Right lung (tissue), 10 donors: ENCODE measurements around the gene SOX6. TPM values are rescaled to one million over a fixed set of nuclear protein-coding genes. Genes with fewer than 3 reads are reported as not detected.
"Not testable (repeated sequence)": the region's sequence is repeated elsewhere in the genome, so short reads cannot be mapped to it uniquely, and the experiment has no call there.

Experiments used
- DNase-seq, 2 donors: peaks; one replicate each; pipeline ENCODE4 v3.0.0-alpha.2; 2013
- long read RNA-seq, 8 donors: transcript quantifications; one replicate each; lab custom pipeline, GENCODE V29; 2026
- polyA plus RNA-seq, 5 donors: library from polyadenylated mRNA; unstranded; fragments of 120-200 nt; gene quantifications; one replicate each; pipeline versions ENCODE4 v1.2.1 to v1.2.3, GENCODE V29; 2013; ENCODE audit warnings: inconsistent platforms in 1 of 5, low replicate concordance in 1 of 5; ENCODE audit not compliant: insufficient read length in 5 of 5, insufficient read depth in 1 of 5

Gene SOX6
- polyA plus RNA-seq, result 10 to 100 TPM in 4 of 5 donors, 1 to 10 TPM in 1; 9.5 to 18.8 (median 17.2) TPM
- long read RNA-seq, donor 1, result 0 reads
- long read RNA-seq, donor 2, partial matches to known transcripts, result 507 of 527 reads
- long read RNA-seq, donor 2, other reads (novel, unspliced or antisense), result 20 of 527 reads
- long read RNA-seq, donor 3, partial matches to known transcripts, result 1,205 of 1,231 reads
- long read RNA-seq, donor 3, other reads (novel, unspliced or antisense), result 26 of 1,231 reads
- long read RNA-seq, donor 4, partial matches to known transcripts, result 421 of 455 reads
- long read RNA-seq, donor 4, other reads (novel, unspliced or antisense), result 34 of 455 reads
- long read RNA-seq, donor 5, result 0 reads
- long read RNA-seq, donor 6, partial matches to known transcripts, result 566 of 965 reads
- long read RNA-seq, donor 6, other reads (novel, unspliced or antisense), result 399 of 965 reads
- long read RNA-seq, donor 7, partial matches to known transcripts, result 614 of 683 reads
- long read RNA-seq, donor 7, other reads (novel, unspliced or antisense), result 69 of 683 reads
- long read RNA-seq, donor 8, partial matches to known transcripts, result 481 of 481 reads
- long read RNA-seq, donor 8, other reads (novel, unspliced or antisense), result 0 of 481 reads

GRCh38 chr11:16356057-16356760 is at the start of gene SOX6:
Gene SOX6, minus strand, starts transcription at chr11:16356546. Its CDS starts 15,298 bp downstream, at chr11:16341248.
- peak in 1 of 2 donors; percentile 5 for DNase-seq

DNA sequence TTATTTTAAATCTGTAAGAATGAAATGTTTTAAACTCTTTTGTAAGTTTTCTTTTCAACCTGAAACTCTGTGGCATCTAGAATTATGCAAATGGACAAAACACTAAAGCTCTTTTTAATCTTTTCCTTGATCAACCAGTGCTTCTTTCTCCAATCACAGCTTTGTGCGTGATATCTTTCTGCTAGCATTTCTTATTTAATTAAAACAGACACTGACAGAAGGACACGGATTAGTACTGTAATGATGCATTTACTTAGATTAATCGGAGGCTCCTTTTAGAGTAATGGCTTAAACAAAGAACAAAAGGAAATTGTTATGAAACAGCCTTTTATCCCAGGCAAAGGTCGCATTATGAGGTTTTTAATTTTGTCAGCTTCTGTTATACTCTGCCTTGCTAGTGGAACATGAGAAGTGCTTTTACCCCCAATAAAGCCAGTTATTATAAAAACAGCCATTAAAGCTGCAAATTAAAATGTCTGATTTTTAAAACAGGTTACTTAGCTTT is 48.5 kb upstream of the SOX6 start:
- no peak for DNase-seq

- DNase-seq, result no peak
Observed at GRCh38 chr11:16403851-16404250, 47.5 kb upstream of the SOX6 start.

- DNase-seq, result no peak
Observed at GRCh38 chr11:16403448-16403803, 47.1 kb upstream of the SOX6 start.

DNA sequence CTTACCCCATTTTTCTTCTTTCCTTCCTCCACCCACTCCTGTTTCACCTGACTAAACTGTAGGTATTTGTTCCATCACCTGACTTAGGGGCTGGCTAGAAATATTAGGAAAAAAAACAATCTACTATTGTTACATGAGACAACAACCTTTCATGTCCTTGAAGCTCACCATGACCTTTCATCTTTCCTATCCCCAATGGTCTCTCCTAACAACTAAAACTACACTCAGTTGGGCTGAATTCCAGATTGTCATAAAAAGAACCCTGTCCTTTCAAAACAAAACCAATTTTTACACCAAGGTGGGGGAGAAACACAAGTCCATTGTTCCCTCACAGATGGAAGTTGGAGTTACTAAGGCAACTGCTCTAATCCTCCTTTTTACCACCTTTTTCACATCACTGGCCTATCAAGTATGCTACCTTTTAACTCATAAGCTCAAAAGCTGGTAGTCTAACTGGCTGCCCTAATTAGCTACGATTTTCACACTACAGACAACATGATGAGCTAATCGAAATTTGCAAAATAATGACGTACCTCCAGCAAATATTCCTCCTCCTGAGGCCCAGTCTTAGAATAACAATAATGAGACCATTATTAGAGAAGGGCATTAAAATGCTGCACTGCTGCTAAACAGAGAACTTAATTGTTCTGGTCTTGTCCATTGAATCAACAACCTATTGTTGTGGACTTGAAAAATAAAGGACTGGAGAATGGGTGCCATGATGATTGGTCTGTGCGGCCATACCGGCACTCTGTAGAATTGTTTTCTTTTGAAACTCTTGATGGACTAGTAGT is 46.5 kb upstream of the SOX6 start:
- DNase-seq, result no peak

GRCh38 chr11:16397390-16397789 is 41.0 kb upstream of the SOX6 start:
- DNase-seq, result no peak

GRCh38 chr11:16395601-16396000 is 39.3 kb upstream of the SOX6 start:
- DNase-seq, result no peak

DNA sequence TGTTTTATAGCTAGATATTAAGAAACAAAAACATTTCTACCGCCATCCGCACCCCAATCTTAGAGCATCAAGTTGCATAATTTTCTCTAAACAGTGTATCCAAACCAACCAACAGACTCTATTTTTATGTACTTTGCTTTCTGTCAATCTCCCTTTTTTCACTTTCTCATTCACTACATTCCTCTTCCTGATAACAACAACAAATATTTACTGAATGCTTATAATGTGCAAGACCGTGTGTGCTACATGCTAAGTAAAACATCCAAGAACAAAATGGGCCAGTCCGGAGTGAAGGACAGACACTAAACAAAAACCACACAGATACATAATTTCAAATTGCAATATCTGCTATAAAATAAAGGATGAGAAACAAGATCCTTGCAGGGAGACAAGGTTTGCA is 38.6 kb upstream of the SOX6 start:
- DNase-seq, result no peak

DNA sequence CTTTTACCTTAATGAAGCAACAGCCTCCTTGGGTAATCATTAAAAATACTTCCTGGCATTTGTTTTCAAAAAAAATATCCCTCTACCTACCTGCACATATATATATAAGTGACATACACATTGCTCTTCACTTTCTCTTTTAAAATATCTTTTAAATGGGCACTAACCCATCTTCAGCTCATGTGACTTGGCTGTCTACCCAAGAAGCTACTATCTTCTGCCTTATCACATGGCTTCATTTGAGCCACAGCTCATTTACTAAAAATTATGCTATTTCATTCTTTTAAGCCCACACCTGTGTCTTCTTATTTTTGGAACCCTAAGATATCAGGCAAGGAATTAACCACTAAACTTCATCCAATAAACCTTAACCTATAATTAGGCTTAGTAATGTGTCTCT is 37.0 kb upstream of the SOX6 start:
- no peak for DNase-seq

GRCh38 chr11:16392616-16393015 is 36.3 kb upstream of the SOX6 start:
- no peak for DNase-seq

- DNase-seq, result not testable (repeated sequence)
Observed at GRCh38 chr11:16390826-16391225, 34.5 kb upstream of the SOX6 start.

DNA sequence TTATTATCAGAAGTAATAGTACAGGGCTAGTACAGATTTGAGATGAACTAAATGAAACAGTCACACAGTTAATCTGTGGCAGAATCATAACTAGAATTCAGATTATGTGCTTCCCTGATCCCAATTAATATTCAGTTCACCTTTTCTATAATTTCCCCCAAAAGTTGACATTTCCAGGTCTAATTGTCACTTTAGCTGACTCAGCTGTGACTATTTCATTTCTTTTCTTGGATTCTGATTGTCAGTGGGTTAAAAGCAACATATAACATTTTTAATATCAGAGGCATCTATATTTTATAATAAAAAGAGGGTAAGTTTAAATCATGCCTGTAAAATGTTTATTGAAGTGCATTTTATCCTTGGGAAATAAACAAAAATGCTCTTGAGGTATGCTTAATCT is 28.8 kb upstream of the SOX6 start:
- no peak for DNase-seq

- DNase-seq, result no peak
Observed at GRCh38 chr11:16382638-16383380, 26.5 kb upstream of the SOX6 start.

DNA sequence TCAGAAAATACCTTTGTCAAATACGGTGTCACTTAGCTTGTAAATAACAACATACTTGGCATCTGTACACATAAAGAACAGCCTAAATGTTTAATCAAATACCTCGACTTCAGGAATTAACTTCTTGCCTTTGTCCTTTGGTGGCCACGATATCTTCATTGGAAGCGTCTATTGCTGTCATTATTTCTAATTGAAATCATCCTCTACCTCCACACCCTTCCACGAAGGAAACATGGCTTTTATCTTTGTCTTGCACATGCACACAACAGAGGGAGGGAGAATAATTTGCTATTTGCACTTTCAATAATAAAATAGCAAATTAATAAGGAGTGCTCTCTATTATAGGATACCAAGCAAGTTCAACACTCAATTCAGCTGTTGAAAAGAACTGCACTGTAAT is 25.8 kb upstream of the SOX6 start:
- no peak for DNase-seq

DNA sequence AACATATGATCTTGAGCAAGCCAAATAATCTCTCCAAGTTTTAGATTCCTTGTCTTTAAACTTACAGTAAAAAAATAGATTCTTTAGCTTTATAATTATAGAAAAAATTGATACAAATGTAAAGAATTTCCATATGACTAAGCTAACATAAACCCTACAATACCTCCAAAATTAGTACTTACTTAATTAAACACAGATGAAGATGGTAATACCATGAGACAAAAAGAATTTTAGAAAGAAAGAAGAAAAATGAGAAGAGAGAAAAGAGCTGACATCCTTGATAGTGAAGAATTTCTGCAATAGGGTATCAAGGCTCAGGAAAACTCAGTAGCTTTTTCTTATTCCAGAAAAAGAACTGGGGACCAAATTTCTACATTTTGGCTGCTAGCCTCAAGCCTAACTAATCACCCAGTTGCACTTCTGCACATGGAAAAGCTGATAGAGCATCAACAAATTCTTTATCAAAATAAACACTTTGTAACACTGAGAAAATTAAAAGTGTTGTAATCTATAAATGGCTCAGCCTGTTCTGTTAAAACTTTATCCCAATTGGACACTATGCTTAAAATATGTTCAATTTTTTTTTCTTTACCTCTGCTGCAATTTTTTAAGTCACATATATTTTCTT is 24.7 kb upstream of the SOX6 start:
- DNase-seq, result no peak

GRCh38 chr11:16378906-16379305 is 22.6 kb upstream of the SOX6 start:
- DNase-seq, result no peak

- DNase-seq, result no peak
Observed at GRCh38 chr11:16377746-16378145, 21.4 kb upstream of the SOX6 start.

- DNase-seq, result not testable (repeated sequence)
Observed at GRCh38 chr11:16375664-16376063, 19.3 kb upstream of the SOX6 start.

DNA sequence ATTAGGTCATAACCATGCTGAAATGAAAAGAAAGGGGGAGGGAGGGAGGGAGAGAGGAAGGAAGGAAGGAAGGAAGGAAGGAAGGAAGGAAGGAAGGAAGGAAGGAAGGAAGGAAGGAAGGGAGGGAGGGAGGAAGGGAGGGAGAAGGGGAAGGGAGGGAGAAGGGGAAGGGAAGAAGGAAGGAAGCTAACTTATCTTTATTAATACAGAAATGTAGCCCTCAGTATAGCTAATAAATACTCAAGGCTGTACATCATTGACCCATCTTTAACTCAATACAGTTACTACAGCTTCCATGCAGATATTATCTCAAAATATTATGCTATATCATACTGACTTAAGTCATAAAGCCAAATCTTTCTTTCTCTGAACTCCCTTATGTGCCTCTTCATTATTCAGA is 17.4 kb upstream of the SOX6 start:
- DNase-seq, result no peak

- DNase-seq, result no peak
Observed at GRCh38 chr11:16372355-16372754, 16.0 kb upstream of the SOX6 start.

GRCh38 chr11:16367252-16367651 is 10.9 kb upstream of the SOX6 start:
- no peak for DNase-seq
